ENCODE results near the gene CD52.
A peak's percentile ranks its signal among the peaks of the same experiment; 100 is the strongest.

CD52 gene

GRCh38 chr1:26317612-26318337, at the start of gene CD52:
Gene CD52 (plus strand): TSS chr1:26317958. CDS start chr1:26318018, 60 bp downstream.
- Histone ChIP-seq H2AFZ (ENCODE audit: low read length) (no peak within 1 kb of the TSS), H3K27me3 (ENCODE audit: insufficient read depth, low read length) (no peaks in the 10 kb centered on the region), H3K9me3 (ENCODE audit: low read length) (no peaks in the 10 kb centered on the region), H3K9ac (ENCODE audit: low read length) (peak within 1 kb of the TSS; percentile 92), H3K27ac (ENCODE audit: low read depth, low read length, poor library complexity, severe bottlenecking) (peak within 1 kb of the TSS; percentile 97), H3F3A (ENCODE audit: insufficient read depth, low read length) (no peaks in the 10 kb centered on the region; the same call in 1 of the 2 replicates), H3K79me2 (ENCODE audit: insufficient read depth, low read length) (peaks cover 16% of the 10 kb centered on the region), H3K36me3 (ENCODE audit: insufficient read depth, low read length) (peaks cover 33% of the 10 kb centered on the region), H3K4me1 (ENCODE audit: insufficient read depth, low read length, severe bottlenecking) (peaks cover 72% of the 10 kb centered on the region), H4K20me1 (ENCODE audit: insufficient read depth, low read length) (no peaks in the 10 kb centered on the region), H3K4me2 (ENCODE audit: low read length) (peak within 1 kb of the TSS; percentile 79), H3K9me2 (ENCODE audit: low read depth, low read length) (no peaks in the 10 kb centered on the region), H3K4me3 (ENCODE audit: low read depth, low read length, poor library complexity, severe bottlenecking) (peak within 1 kb of the TSS; percentile 84)
- no peak for TF ChIP-seq CTCF (IDR thresholded peaks at IDR 0.05; ENCODE audit: low read length)
- TF ChIP-seq EZH2 (IDR thresholded peaks at IDR 0.05; ENCODE audit: borderline replicate concordance, low read length): no peak

GRCh38 chr1:26268290-26269197, 49.2 kb upstream of the CD52 start:
- peaks cover 90% of the 10 kb centered on the region for H3K36me3 ChIP-seq (ENCODE audit: insufficient read depth, low read length)
- TF ChIP-seq CTCF (IDR thresholded peaks at IDR 0.05; ENCODE audit: low read length): no peak
- TF ChIP-seq EZH2 (IDR thresholded peaks at IDR 0.05; ENCODE audit: borderline replicate concordance, low read length): no peak
- no peak overlapping the region for H2AFZ ChIP-seq (ENCODE audit: low read length)

GRCh38 chr1:26269198-26269550, 48.6 kb upstream of the CD52 start:
- H3K4me3 ChIP-seq (ENCODE audit: low read depth, low read length, poor library complexity, severe bottlenecking): no peak overlapping the region
- H3K4me2 ChIP-seq (ENCODE audit: low read length): no peak overlapping the region
- H3K27me3 ChIP-seq (ENCODE audit: insufficient read depth, low read length): no peaks in the 10 kb centered on the region
- no peak overlapping the region for H3K27ac ChIP-seq (ENCODE audit: low read depth, low read length, poor library complexity, severe bottlenecking)
- TF ChIP-seq CTCF (IDR thresholded peaks at IDR 0.05; ENCODE audit: low read length) (no peak), EZH2 (IDR thresholded peaks at IDR 0.05; ENCODE audit: borderline replicate concordance, low read length) (no peak)
- H3K9me2 ChIP-seq (ENCODE audit: low read depth, low read length): no peaks in the 10 kb centered on the region
- no peak overlapping the region for H2AFZ ChIP-seq (ENCODE audit: low read length)
- H3F3A ChIP-seq (ENCODE audit: insufficient read depth, low read length): 0 out of 2 replicates have a peak, but pooled peaks cover 1% of the 10 kb centered on the region
- no peaks in the 10 kb centered on the region for H3K4me1 ChIP-seq (ENCODE audit: insufficient read depth, low read length, severe bottlenecking)
- H3K36me3 ChIP-seq (ENCODE audit: insufficient read depth, low read length): peaks cover 84% of the 10 kb centered on the region
- H3K9me3 ChIP-seq (ENCODE audit: low read length): peaks cover 6% of the 10 kb centered on the region; the same call in 1 of the 2 replicates
- no peaks in the 10 kb centered on the region for H4K20me1 ChIP-seq (ENCODE audit: insufficient read depth, low read length)
- H3K79me2 ChIP-seq (ENCODE audit: insufficient read depth, low read length): no peaks in the 10 kb centered on the region
- no peak overlapping the region for H3K9ac ChIP-seq (ENCODE audit: low read length)

More at GRCh38 chr1:26268290-26269197, 49.2 kb upstream of the CD52 start:
- no peaks in the 10 kb centered on the region for H3K79me2 ChIP-seq (ENCODE audit: insufficient read depth, low read length)
- no peaks in the 10 kb centered on the region for H3K9me2 ChIP-seq (ENCODE audit: low read depth, low read length)
- H3K27ac ChIP-seq (ENCODE audit: low read depth, low read length, poor library complexity, severe bottlenecking): no peak overlapping the region
- H3F3A ChIP-seq (ENCODE audit: insufficient read depth, low read length): no peaks in the 10 kb centered on the region
- H3K4me3 ChIP-seq (ENCODE audit: low read depth, low read length, poor library complexity, severe bottlenecking): no peak overlapping the region
- H3K9ac ChIP-seq (ENCODE audit: low read length): no peak overlapping the region
- no peaks in the 10 kb centered on the region for H3K4me1 ChIP-seq (ENCODE audit: insufficient read depth, low read length, severe bottlenecking)
- H3K4me2 ChIP-seq (ENCODE audit: low read length): no peak overlapping the region
- no peaks in the 10 kb centered on the region for H4K20me1 ChIP-seq (ENCODE audit: insufficient read depth, low read length)
- H3K9me3 ChIP-seq (ENCODE audit: low read length): peaks cover 6% of the 10 kb centered on the region; the same call in 1 of the 2 replicates
- H3K27me3 ChIP-seq (ENCODE audit: insufficient read depth, low read length): no peaks in the 10 kb centered on the region
